ENCODE results near the gene THAP4. TPM values are rescaled to one million over a fixed set of nuclear protein-coding genes. Genes with fewer than 3 reads are reported as not detected.
A peak's percentile ranks its signal among the peaks of the same experiment; 100 is the strongest.

THAP4 gene
- total and polyA plus RNA-seq, 8 donors: 16.0 to 172 (median 49.3) TPM

DNA sequence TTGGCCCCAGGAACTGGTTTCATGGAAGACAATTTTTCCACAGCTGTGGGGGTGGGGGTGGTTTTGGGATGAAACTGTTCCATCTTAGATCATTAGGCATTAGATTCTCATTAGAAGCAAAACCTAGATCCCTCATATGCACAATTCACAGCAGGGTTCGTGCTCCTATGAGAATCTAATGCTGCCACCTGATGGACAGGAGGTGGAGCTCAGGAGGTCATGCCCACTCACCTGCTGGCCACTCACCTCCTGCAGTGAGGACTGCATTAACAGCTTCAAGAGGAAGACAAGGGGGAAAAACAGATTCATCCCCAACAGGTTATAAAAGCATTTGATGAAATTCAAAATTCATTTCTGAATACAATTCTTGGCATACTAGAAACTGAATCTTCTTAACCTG, 38.5 kb downstream of the THAP4 start:
- H3K9me3 ChIP-seq: no peaks in the 10 kb centered on the region
- no peak overlapping the region for H3K4me3 ChIP-seq
- WGBS, 5 donors: 23 to 47% (median 30%) methylated on average over 1 of the region's 1 CpG
- peaks cover 35 to 100% (median 94%) of the 10 kb centered on the region in 4 donors for H3K36me3 ChIP-seq
- TF ChIP-seq POLR2AphosphoS5 (IDR thresholded peaks at IDR 0.05) (no peak), EP300 (IDR thresholded peaks at IDR 0.05) (no peak), POLR2A (IDR thresholded peaks at IDR 0.05) (no peak)
- TF ChIP-seq, protein P1, sequence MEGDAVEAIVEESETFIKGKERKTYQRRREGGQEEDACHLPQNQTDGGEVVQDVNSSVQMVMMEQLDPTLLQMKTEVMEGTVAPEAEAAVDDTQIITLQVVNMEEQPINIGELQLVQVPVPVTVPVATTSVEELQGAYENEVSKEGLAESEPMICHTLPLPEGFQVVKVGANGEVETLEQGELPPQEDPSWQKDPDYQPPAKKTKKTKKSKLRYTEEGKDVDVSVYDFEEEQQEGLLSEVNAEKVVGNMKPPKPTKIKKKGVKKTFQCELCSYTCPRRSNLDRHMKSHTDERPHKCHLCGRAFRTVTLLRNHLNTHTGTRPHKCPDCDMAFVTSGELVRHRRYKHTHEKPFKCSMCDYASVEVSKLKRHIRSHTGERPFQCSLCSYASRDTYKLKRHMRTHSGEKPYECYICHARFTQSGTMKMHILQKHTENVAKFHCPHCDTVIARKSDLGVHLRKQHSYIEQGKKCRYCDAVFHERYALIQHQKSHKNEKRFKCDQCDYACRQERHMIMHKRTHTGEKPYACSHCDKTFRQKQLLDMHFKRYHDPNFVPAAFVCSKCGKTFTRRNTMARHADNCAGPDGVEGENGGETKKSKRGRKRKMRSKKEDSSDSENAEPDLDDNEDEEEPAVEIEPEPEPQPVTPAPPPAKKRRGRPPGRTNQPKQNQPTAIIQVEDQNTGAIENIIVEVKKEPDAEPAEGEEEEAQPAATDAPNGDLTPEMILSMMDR (IDR thresholded peaks at IDR 0.05): peak in 2 of 7 experiments; percentile 27 to 36
- H3K27ac ChIP-seq: no peak overlapping the region
- H3K4me1 ChIP-seq: no peaks in the 10 kb centered on the region
- no peaks in the 10 kb centered on the region for H3K27me3 ChIP-seq
- intact Hi-C loops (cut with DNase I; ENCODE audit: low total_unique reads): no loop called here
- DNase-seq: peak in 1 of 2 donors; percentile 57

DNA sequence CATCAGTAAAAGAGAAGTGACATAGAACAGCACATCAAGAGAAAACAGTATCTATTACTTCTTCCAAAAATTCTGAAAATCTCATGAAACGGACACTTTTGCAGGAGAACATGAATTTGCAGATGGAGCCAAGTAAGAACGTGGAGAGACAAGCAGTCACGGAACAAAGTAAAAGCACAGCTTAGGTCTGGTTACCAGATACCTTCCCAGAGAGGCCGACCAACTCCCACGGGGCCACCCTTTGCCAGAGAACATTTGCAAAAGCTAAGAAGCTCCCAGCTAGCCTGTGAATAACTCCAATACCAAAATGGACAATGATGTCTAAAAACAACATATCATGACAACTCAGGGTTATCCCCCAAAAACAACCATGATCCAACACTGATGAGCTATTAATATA, 38.9 kb downstream of the THAP4 start:
- H3K27me3 ChIP-seq: no peaks in the 10 kb centered on the region
- TF ChIP-seq POLR2AphosphoS5 (IDR thresholded peaks at IDR 0.05) (no peak), POLR2A (IDR thresholded peaks at IDR 0.05) (no peak), EP300 (IDR thresholded peaks at IDR 0.05) (no peak)
- TF ChIP-seq, protein P1 (IDR thresholded peaks at IDR 0.05): no peak
- 72 to 85% (median 77%) methylated on average over 5 of the region's 5 CpGs for WGBS, 5 donors
- no peak overlapping the region for H3K4me3 ChIP-seq
- intact Hi-C loops (cut with DNase I; ENCODE audit: low total_unique reads): no loop called here
- H3K9me3 ChIP-seq: no peaks in the 10 kb centered on the region
- no peak for DNase-seq
- no peak overlapping the region for H3K27ac ChIP-seq
- H3K36me3 ChIP-seq: peaks cover 31 to 100% (median 94%) of the 10 kb centered on the region in 4 donors
- H3K4me1 ChIP-seq: no peaks in the 10 kb centered on the region

DNA sequence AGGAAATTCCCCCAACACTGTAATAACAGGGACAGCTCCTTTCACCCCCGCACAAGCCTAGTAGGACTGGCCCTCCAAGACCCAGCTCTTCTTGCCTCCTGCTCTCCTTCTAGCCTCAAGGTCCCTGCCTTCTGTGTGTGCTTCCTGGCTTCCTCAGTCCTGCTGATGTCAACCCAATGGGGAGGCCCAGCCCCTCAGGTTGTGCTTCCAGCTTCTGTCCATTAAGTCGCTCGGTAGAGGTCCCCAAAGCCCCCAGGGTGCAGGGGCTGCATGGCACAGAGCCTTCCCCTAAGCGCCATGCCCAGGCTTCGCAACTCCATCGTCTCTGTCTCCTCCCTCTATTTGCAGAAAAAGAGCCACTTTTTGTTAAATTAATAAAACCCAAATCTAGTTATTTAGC, 39.4 kb downstream of the THAP4 start:
- intact Hi-C loops (cut with DNase I; ENCODE audit: low total_unique reads): no loop called here
- peaks cover 28 to 100% (median 94%) of the 10 kb centered on the region in 4 donors for H3K36me3 ChIP-seq
- DNase-seq: no peak
- H3K4me3 ChIP-seq: no peak overlapping the region
- TF ChIP-seq POLR2AphosphoS5 (IDR thresholded peaks at IDR 0.05) (no peak), EP300 (IDR thresholded peaks at IDR 0.05) (no peak), POLR2A (IDR thresholded peaks at IDR 0.05) (no peak)
- TF ChIP-seq, protein P1 (IDR thresholded peaks at IDR 0.05): no peak
- no peaks in the 10 kb centered on the region for H3K9me3 ChIP-seq
- H3K27me3 ChIP-seq: no peaks in the 10 kb centered on the region
- H3K4me1 ChIP-seq: no peaks in the 10 kb centered on the region
- H3K27ac ChIP-seq: no peak overlapping the region
- WGBS, 5 donors: 92 to 95% (median 93%) methylated on average over 6 of the region's 6 CpGs

DNA sequence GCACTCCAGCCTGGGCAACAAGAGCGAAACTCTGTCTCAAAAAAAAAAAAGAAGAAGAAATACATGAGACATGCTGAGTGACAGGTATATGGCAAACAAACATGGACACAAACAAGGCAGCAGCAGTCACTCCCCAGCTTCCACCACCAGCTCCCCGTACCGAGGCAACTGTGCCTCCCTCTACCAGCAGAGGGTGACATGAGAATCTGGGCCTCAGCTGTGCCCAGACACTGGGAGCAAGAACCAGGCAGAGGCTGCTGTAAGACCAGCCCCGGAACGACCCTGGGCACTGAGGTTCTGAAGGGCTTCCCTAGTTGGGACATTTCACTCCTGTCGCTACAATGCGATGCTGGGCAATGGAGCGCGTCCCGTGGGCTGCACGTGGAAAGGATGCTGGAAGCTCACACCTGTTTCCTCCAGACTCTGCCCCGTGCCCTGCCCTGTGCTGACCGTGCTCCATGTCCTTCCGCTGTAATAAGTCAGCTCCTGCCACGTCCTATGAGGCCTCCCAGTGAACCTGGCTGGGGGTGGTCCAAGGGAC, 41.3 kb downstream of the THAP4 start:
- DNase-seq: no peak
- intact Hi-C loops (cut with DNase I; ENCODE audit: low total_unique reads): no loop called here
- Histone ChIP-seq H3K36me3 (peaks cover 29 to 98% (median 92%) of the 10 kb centered on the region in 4 donors), H3K27me3 (no peaks in the 10 kb centered on the region), H3K27ac (no peak overlapping the region), H3K4me3 (no peak overlapping the region), H3K9me3 (no peaks in the 10 kb centered on the region), H3K4me1 (no peaks in the 10 kb centered on the region)
- no peak for TF ChIP-seq EP300 (IDR thresholded peaks at IDR 0.05)
- TF ChIP-seq POLR2A (IDR thresholded peaks at IDR 0.05): no peak
- TF ChIP-seq, protein P1 (IDR thresholded peaks at IDR 0.05): no peak
- TF ChIP-seq POLR2AphosphoS5 (IDR thresholded peaks at IDR 0.05): no peak
- 84 to 91% (median 87%) methylated on average over 15 of the region's 15 CpGs for WGBS, 5 donors

Data from stomach (tissue), 9 donors.